Nephron (organoid): ENCODE data around the gene CPB1.

Source experiments
- H3K27ac Mint-ChIP-seq, 3 experiments: 2 replicates each; pipeline ENCODE4 v1.8.0; 2020; ENCODE audit warnings: mixed read lengths in 3 of 3, mild to moderate bottlenecking in 2 of 3, moderate library complexity in 1 of 3
- H3K27me3 Mint-ChIP-seq: 2 replicates; pipeline ENCODE4 v1.8.0; 2021; ENCODE audit warnings: low read depth, mild to moderate bottlenecking, moderate library complexity, mixed read lengths
- H3K36me3 Mint-ChIP-seq: 2 replicates; pipeline ENCODE4 v1.8.0; 2020; ENCODE audit warnings: low read depth, mixed read lengths
- H3K4me1 Mint-ChIP-seq: 2 replicates; pipeline ENCODE4 v1.8.0; 2020; ENCODE audit warnings: mixed read lengths
- H3K4me3 Mint-ChIP-seq, 3 experiments: 2 replicates each; pipeline ENCODE4 v1.8.0; 2020; ENCODE audit warnings: mild to moderate bottlenecking in 3 of 3, mixed read lengths in 3 of 3, moderate library complexity in 2 of 3
- H3K9me3 Mint-ChIP-seq: 2 replicates; pipeline ENCODE4 v1.8.0; 2020; ENCODE audit warnings: mixed read lengths
- TF ChIP-seq, protein P1 (sequence below), 3 experiments: fragments of 200-600 bp; sonication (generic); IDR thresholded peaks; one replicate each; pipeline ENCODE4 v1.5.0; 2021; ENCODE audit warnings: antibody characterized with exemption in 3 of 3; ENCODE audit not compliant: unreplicated experiment in 3 of 3

The CPB1 gene

DNA sequence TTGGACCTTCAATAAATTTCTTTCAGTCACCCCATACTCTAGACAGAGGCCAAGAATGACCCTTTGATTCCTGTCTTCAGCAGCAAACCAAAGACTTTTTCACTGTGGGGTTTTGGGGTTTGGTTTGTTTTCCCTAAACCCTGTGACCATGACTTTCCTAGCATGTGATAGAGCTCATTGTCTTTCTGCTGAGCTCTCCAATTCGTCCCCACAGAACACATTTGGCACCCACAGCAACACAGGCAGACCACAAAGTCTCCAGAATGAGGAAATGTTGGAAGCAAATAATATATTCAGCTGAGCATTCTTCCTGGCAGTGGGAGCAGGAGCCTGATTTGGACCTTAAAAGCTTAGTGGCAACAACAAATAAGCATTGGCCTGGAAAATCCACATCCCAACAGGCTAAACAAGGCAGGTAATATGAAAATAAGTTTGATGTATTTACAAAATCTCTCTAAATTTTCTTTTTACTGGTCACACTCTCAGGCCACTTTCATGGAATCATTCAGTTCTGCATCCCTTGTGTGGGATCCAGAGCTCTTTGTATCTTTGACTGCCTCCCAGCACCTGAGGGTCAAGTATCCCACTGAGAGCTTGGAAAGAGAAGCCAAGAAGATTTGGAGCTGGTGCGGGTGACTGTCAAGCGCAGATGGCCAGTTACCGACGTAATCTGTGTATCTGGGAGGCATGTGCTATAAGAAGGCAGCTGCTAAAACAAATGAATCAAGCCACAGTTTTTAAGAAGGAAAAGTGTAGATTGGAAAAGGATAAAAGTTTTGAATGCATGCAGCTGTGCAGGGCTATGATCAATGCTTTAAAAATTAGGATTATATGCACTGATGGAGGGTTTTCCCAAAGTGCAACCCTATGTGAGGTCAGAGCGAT lies 36.5 kb upstream of the CPB1 start:
- H3K9me3 Mint-ChIP-seq: no peaks in the 10 kb centered on the region
- peaks cover 48% of the 10 kb centered on the region for H3K4me1 Mint-ChIP-seq
- no peaks in the 10 kb centered on the region for H3K27me3 Mint-ChIP-seq
- no peak overlapping the region for H3K4me3 Mint-ChIP-seq
- TF ChIP-seq, protein P1, sequence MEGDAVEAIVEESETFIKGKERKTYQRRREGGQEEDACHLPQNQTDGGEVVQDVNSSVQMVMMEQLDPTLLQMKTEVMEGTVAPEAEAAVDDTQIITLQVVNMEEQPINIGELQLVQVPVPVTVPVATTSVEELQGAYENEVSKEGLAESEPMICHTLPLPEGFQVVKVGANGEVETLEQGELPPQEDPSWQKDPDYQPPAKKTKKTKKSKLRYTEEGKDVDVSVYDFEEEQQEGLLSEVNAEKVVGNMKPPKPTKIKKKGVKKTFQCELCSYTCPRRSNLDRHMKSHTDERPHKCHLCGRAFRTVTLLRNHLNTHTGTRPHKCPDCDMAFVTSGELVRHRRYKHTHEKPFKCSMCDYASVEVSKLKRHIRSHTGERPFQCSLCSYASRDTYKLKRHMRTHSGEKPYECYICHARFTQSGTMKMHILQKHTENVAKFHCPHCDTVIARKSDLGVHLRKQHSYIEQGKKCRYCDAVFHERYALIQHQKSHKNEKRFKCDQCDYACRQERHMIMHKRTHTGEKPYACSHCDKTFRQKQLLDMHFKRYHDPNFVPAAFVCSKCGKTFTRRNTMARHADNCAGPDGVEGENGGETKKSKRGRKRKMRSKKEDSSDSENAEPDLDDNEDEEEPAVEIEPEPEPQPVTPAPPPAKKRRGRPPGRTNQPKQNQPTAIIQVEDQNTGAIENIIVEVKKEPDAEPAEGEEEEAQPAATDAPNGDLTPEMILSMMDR (IDR thresholded peaks at IDR 0.05; ENCODE audit: unreplicated experiment in 3 of 3): no peak
- peak overlapping the region; percentile 60 to 66 (median 63) for H3K27ac Mint-ChIP-seq
- no peaks in the 10 kb centered on the region for H3K36me3 Mint-ChIP-seq

DNA sequence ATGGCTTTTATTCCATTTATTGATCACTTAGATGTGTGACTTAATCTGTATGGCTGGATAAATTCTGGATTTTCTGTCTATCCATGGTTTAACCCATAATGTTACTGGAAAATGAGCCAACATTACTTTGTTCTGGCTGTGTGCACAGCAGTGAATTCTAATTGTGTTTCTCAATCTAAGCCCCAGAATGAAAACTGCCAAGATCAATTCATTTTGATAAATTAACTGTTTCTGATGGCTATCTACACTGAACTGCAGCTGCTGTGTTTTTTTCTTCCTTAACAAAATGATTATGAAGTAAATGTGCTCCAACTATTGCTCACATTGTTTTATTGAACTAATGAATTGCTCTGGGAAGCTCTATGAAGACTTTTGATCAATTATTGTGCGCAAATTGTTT lies 35.7 kb upstream of the CPB1 start:
- H3K4me3 Mint-ChIP-seq: no peak overlapping the region
- no peaks in the 10 kb centered on the region for H3K36me3 Mint-ChIP-seq
- TF ChIP-seq, protein P1 (IDR thresholded peaks at IDR 0.05; ENCODE audit: unreplicated experiment in 3 of 3): no peak
- H3K9me3 Mint-ChIP-seq: no peaks in the 10 kb centered on the region
- H3K27ac Mint-ChIP-seq: peak overlapping the region; percentile 63 to 69 (median 66)
- H3K4me1 Mint-ChIP-seq: peaks cover 48% of the 10 kb centered on the region
- H3K27me3 Mint-ChIP-seq: no peaks in the 10 kb centered on the region

DNA sequence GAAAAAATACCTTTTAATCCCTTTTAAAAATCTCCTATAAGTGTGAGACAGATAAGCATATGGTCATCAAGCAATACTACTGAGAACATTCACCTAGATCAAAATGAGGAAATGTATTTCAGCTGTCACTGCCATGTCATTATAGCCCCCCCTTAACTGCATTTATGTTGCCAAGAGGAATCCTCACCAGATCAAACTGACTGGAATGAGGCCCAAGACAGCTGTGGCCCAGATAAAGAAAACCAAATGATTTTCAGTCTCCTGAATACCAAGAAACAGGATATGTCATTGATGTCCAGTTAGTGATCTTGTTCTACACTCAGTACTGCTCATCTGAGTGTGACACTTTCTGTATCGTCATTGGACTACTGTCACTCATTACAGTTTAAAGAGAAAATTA lies 35.1 kb upstream of the CPB1 start:
- Mint-ChIP-seq H3K27ac (peak overlapping the region in 2 of 3 experiments; percentile 63 to 69), H3K27me3 (no peaks in the 10 kb centered on the region), H3K4me3 (no peak overlapping the region), H3K4me1 (peaks cover 48% of the 10 kb centered on the region), H3K9me3 (no peaks in the 10 kb centered on the region), H3K36me3 (no peaks in the 10 kb centered on the region)
- TF ChIP-seq, protein P1 (IDR thresholded peaks at IDR 0.05; ENCODE audit: unreplicated experiment in 3 of 3): no peak

DNA sequence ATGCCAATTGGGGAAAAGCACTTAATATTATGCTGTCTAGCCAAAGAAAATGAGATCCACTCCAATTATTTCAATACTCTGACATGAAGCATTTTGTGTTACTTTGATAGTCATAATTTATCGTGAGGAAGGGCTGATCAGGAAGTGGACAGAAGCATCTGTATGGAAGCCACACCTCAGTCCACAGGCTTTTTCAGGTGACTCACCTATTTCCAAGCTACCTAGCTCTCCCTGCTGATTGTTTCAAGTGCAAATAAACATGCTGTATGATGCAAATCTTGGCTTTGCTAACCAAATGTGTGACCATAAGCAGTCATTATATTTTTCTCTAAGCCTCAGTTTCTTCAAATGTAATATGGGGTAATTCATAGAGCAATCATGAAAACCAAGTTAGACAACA lies 30.8 kb upstream of the CPB1 start:
- TF ChIP-seq, protein P1 (IDR thresholded peaks at IDR 0.05; ENCODE audit: unreplicated experiment in 3 of 3): no peak
- Mint-ChIP-seq H3K36me3 (no peaks in the 10 kb centered on the region), H3K27ac (no peak overlapping the region), H3K27me3 (no peaks in the 10 kb centered on the region), H3K9me3 (no peaks in the 10 kb centered on the region), H3K4me1 (peaks cover 16% of the 10 kb centered on the region), H3K4me3 (no peak overlapping the region)

DNA sequence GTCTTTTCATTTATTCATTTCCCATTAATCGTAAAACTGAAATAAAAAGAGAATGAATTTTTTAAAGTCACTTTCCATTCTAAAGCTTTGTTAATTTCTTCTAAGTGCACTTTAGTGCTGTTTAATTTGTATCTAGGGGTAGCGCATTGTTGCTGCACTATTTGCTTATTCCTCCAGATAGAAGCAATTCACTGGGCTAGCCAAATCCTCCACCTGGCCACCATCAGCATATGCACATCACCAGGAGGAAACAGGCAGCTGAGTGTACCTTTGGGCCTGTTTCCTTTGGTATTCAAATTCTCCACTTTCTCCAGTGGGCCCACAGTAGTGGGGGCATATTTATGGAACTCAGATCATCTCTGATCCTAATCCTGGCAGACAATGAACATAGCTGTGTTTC lies 29.8 kb upstream of the CPB1 start:
- no peaks in the 10 kb centered on the region for H3K27me3 Mint-ChIP-seq
- no peaks in the 10 kb centered on the region for H3K36me3 Mint-ChIP-seq
- TF ChIP-seq, protein P1 (IDR thresholded peaks at IDR 0.05; ENCODE audit: unreplicated experiment in 3 of 3): no peak
- H3K4me1 Mint-ChIP-seq: peaks cover 6% of the 10 kb centered on the region
- no peaks in the 10 kb centered on the region for H3K9me3 Mint-ChIP-seq
- no peak overlapping the region for H3K27ac Mint-ChIP-seq
- no peak overlapping the region for H3K4me3 Mint-ChIP-seq

DNA sequence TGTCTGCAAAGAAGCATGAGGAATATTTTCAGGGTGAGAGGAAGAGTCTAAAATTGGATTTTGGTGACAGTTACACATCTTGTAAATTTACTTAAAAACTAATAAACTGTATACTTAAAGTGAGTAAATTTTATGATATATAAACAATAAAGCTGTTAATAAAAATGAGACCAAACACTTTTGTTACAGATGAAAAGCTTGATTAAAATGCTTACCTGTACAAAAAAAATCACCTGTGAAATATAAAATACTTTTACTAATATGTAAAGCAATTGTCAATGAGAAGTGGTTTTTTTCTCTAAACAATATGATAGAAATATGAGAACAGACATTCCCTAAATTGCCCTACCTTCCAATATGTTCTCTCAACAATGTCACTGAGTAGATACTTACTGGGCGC lies 27.2 kb upstream of the CPB1 start:
- H3K27me3 Mint-ChIP-seq: no peaks in the 10 kb centered on the region
- H3K4me1 Mint-ChIP-seq: no peaks in the 10 kb centered on the region
- H3K4me3 Mint-ChIP-seq: no peak overlapping the region
- no peaks in the 10 kb centered on the region for H3K9me3 Mint-ChIP-seq
- no peak overlapping the region for H3K27ac Mint-ChIP-seq
- TF ChIP-seq, protein P1 (IDR thresholded peaks at IDR 0.05; ENCODE audit: unreplicated experiment in 3 of 3): no peak
- no peaks in the 10 kb centered on the region for H3K36me3 Mint-ChIP-seq
